Erythroblast (primary cell): ENCODE data around the gene PDZRN3.
"Not testable (repeated sequence)": the region's sequence is repeated elsewhere in the genome, so short reads cannot be mapped to it uniquely, and the experiment has no call there.

Experiments
- DNase-seq, 2 experiments: peaks; one replicate each; lab custom pipeline; 2025; lab: John Stamatoyannopoulos, UW
- GATA1 ChIP-seq: IDR thresholded peaks from 2 replicates; pipeline ENCODE4 v1.6.1; 2011; ENCODE audit warnings: low read depth, mild to moderate bottlenecking, control low read depth, low read length, moderate library complexity
- POLR2A ChIP-seq: IDR thresholded peaks from 2 replicates; pipeline ENCODE4 v1.6.1; 2011; ENCODE audit warnings: mild to moderate bottlenecking, low read length

The PDZRN3 gene

DNA sequence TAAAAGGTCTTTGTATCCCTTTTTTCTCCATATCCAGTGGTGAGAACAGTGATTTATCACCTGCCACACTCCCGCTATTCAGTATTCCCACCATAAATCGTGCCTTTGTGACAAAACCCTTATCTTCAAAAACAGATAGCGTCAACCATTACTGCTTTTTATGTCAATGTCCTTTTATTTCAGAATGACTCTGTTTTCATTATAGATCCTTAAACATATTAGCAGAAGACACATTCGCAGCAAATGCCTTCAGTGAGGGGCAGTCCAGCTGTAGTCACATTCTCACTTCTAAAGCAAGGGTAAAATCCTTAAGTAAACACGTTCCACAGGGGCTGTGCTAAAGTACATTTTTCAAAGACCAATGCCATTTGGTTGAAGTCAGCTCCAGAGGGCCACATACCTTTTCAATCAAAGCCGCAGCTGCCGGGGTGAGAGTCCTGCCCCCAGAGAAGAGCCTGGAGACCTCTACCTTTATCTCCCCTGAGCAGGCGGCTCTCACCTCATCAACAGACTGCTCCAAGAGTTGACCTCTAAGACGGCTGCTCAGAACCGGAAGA, 53.4 kb downstream of the PDZRN3 start:
- no peak for DNase-seq
- TF ChIP-seq GATA1 (no peak), POLR2A (no peak)

GRCh38 chr3:73569246-73569760, 55.4 kb downstream of the PDZRN3 start:
- no peak for DNase-seq
- TF ChIP-seq POLR2A (no peak), GATA1 (no peak)

DNA sequence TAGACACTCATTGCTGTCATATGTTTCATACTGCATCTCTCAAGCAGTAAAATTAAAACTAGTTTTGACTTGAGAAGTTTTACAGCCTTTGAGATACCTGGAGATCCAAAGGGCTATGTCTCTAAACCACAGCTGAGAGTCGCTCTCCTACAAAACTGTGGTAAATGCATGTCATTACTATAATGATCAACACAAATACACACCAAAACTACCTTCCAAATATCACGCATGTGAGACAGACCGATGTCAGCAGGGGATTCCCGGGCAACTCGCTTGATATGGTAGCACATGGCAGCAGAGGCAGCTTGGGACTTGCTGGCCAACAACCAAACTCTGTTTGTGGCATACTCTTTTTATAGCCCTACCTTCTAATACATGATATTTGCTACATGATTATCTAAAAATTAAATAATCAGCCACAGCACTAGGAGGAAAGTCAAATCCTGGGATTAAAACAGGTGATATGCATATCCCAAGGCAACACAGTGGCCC, 56.3 kb downstream of the PDZRN3 start:
- no peak for DNase-seq
- TF ChIP-seq POLR2A: no peak
- no peak for TF ChIP-seq GATA1

- DNase-seq: not testable (repeated sequence)
Observed at GRCh38 chr3:73565374-73565773, 59.4 kb downstream of the PDZRN3 start.

DNA sequence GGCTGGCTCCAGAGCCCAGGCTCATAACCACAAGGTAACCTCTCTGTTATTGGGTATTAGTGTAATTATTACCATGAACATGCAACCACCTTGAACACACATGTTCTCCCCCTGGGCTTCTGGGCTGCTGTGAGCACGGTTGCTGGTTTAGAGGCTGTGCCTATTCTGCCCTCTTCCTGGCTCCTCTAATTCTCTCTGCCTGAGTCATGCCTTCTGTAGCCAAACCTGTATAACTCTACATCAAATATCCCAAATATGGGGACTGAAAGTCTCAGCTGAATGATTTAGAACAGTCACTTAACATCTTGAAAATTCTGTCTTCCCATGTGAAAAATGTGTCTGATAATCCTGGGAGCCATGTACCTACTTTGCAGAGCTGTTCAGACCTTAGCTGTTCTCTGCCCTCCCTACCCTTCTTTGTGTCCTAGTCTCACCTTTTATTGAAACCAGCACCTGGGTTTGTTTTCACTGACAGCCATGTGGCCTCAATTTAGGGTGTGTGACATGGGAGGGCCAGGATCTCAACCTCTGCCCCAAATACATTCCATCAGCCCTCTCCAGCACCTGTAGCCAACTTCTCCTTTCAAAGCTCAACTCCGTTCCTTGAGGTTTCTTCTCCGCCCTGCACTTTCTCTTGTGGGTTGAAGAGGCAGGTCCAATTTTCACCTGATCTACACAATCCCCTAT, 60.7 kb downstream of the PDZRN3 start:
- TF ChIP-seq POLR2A: no peak
- TF ChIP-seq GATA1: no peak

DNA sequence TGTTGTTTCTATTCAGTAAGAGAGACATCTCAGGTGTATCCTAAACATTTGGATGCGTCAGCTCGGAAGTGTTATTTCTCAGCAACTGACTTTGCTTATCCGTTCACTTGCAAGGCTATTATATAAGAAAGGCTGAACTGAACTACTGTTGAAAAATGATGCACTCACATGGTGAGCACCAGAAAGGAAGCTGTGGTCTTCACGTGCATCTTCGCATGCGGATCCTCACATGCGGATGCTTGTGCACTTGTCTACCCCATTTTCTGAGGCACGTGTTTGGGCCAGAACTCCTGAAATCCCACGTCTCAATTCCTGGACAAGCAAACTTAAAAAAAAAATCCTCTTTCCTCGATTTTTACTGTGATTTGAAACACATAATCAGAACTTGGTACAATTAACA, 63.2 kb downstream of the PDZRN3 start:
- TF ChIP-seq POLR2A (no peak), GATA1 (no peak)
- no peak for DNase-seq

More for the DNA sequence above, 60.7 kb downstream of the PDZRN3 start:
- DNase-seq: no peak

DNA sequence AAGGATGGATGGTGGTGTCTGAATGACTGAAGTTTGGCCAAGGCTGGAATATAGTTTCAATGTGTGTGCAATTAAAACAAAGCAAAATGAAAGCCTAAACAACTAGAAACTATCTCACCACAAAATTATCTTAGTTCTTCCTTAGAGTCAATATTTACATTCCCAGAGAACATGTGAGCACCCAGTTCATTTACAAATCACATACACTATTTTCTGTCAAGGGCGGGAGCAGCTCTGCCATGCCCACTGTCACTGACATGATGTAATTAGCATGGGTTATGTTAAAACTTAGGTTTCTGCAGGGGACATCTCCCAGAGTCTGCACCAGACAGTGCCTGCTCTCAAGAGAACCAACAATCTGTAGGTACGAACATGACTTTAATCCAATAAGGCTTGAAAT, 65.0 kb downstream of the PDZRN3 start:
- TF ChIP-seq POLR2A (no peak), GATA1 (no peak)
- DNase-seq: no peak

GRCh38 chr3:73558727-73559075, 66.0 kb downstream of the PDZRN3 start:
- TF ChIP-seq POLR2A (no peak), GATA1 (no peak)
- no peak for DNase-seq

GRCh38 chr3:73557986-73558726, 66.6 kb downstream of the PDZRN3 start:
- DNase-seq: no peak
- TF ChIP-seq GATA1: no peak
- no peak for TF ChIP-seq POLR2A

DNA sequence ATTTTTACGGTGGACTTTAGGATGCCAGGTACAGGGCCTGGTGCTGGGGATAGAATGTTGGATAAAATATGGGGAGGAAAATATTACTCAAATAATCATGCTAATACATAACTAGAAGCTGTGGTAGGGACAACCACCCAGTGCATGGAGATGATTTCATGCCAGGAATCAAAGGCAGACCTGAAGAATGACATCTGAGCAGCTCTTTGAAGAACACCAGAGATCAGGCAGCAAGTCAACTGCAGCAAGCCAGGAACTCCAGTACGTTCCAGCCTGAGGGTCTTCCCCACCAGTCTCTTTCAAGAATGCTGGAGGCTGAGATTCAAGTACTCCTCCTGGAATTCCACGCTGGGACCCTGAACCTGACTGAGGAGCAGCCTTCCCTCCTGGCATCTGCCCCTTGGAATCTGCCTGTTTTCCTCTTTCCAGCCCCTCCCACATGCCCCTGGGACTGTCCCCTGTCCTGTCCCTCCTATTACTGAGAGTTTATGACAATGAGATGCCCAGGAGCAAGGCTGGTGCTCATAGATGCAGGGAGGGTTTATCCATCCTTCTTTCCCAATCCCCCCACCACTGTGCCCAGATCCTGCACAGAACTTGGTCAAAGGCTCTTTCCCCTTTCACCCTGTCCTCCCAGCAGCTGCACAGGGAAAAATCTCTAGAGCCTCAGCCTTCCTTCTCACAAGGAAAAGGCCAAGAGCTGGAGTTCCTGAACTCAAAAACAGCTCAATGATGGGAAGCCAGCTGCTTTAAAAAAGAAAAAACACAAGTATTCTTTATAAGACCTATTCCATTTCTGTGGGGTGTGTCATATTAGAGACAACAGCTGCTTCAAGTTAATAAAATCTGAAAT, 68.0 kb downstream of the PDZRN3 start:
- DNase-seq: no peak
- no peak for TF ChIP-seq POLR2A
- no peak for TF ChIP-seq GATA1

DNA sequence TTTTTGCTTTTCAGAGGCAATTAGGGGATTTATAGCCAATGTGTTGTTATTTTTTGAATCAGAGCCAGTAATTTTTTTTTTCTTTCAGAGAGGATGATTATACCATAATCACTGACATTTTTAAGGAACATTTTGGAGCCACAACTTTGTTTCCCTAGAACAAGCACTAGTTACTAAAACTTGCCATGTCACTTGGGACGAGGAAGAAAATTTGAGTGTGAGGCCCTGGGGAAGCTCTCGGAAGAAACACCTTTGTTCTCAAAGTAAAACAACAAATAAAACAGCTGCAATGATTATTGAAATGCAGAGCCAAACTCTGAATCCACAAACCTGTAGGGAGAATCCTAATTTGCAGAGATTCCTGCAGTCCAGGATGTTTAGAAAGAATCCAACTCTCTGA, 69.7 kb downstream of the PDZRN3 start:
- TF ChIP-seq GATA1: no peak
- TF ChIP-seq POLR2A: no peak
- no peak for DNase-seq

- no peak for DNase-seq
- TF ChIP-seq GATA1 (no peak), POLR2A (no peak)
Observed at GRCh38 chr3:73552700-73553099, 72.0 kb downstream of the PDZRN3 start.

GRCh38 chr3:73550032-73550431, 74.7 kb downstream of the PDZRN3 start:
- TF ChIP-seq GATA1: no peak
- TF ChIP-seq POLR2A: no peak
- DNase-seq: no peak

GRCh38 chr3:73549051-73549600, 75.6 kb downstream of the PDZRN3 start:
- no peak for DNase-seq
- TF ChIP-seq GATA1 (no peak), POLR2A (no peak)

GRCh38 chr3:73548436-73548835, 76.3 kb downstream of the PDZRN3 start:
- no peak for DNase-seq
- no peak for TF ChIP-seq POLR2A
- TF ChIP-seq GATA1: no peak
